Osteocyte (in vitro differentiated cells): ENCODE data around the gene CISD3. TPM values are rescaled to one million over a fixed set of nuclear protein-coding genes. Genes with fewer than 3 reads are reported as not detected.

ENCODE experiments used
- DNase-seq: peaks from one replicate; pipeline ENCODE4 v3.0.0; 2021; ENCODE audit warnings: mixed read lengths; ENCODE audit not compliant: unreplicated experiment; ENCODE audit errors: extremely low spot score
- H3K27ac Mint-ChIP-seq: one replicate; pipeline ENCODE4 v1.8.0; 2021; ENCODE audit warnings: mild to moderate bottlenecking, mixed read lengths; ENCODE audit not compliant: unreplicated experiment
- H3K27me3 Mint-ChIP-seq: one replicate; pipeline ENCODE4 v1.8.0; 2021; ENCODE audit warnings: mixed read lengths; ENCODE audit not compliant: unreplicated experiment
- H3K36me3 Mint-ChIP-seq: one replicate; pipeline ENCODE4 v1.8.0; 2021; ENCODE audit warnings: mixed read lengths; ENCODE audit not compliant: unreplicated experiment
- H3K4me1 Mint-ChIP-seq: one replicate; pipeline ENCODE4 v1.8.0; 2021; ENCODE audit warnings: mixed read lengths; ENCODE audit not compliant: unreplicated experiment
- H3K4me3 Mint-ChIP-seq: one replicate; pipeline ENCODE4 v1.8.0; 2021; ENCODE audit warnings: mild to moderate bottlenecking, moderate library complexity, mixed read lengths; ENCODE audit not compliant: unreplicated experiment
- H3K9me3 Mint-ChIP-seq: one replicate; pipeline ENCODE4 v1.8.0; 2021; ENCODE audit warnings: mixed read lengths; ENCODE audit not compliant: unreplicated experiment
- CTCF ChIP-seq: fragments of 200-600 bp; sonication (generic); IDR thresholded peaks from 2 replicates; pipeline ENCODE4 v1.5.0; 2021; ENCODE audit warnings: antibody characterized with exemption, mild to moderate bottlenecking, moderate library complexity
- total RNA-seq: library from RNA; stranded (reverse); gene quantifications from 2 replicates; pipeline ENCODE4 v1.2.1, GENCODE V29; 2021

Gene CISD3
- total RNA-seq, 1 donor from 2014 or later: 16.7 TPM

- Mint-ChIP-seq H3K27ac (no peak overlapping the region), H3K4me3 (no peak overlapping the region), H3K4me1 (peaks cover 6% of the 10 kb centered on the region), H3K36me3 (peaks cover 31% of the 10 kb centered on the region), H3K27me3 (no peaks in the 10 kb centered on the region), H3K9me3 (no peaks in the 10 kb centered on the region)
- TF ChIP-seq CTCF: no peak
- DNase-seq: no peak
Observed at GRCh38 chr17:38712593-38712992, 17.5 kb upstream of the CISD3 start.

GRCh38 chr17:38713456-38714075, 16.6 kb upstream of the CISD3 start:
- no peaks in the 10 kb centered on the region for H3K9me3 Mint-ChIP-seq
- H3K27me3 Mint-ChIP-seq: no peaks in the 10 kb centered on the region
- H3K27ac Mint-ChIP-seq: no peak overlapping the region
- peaks cover 31% of the 10 kb centered on the region for H3K36me3 Mint-ChIP-seq
- DNase-seq: no peak
- no peak for TF ChIP-seq CTCF
- no peaks in the 10 kb centered on the region for H3K4me1 Mint-ChIP-seq
- no peak overlapping the region for H3K4me3 Mint-ChIP-seq

GRCh38 chr17:38715216-38715943, 14.8 kb upstream of the CISD3 start:
- Mint-ChIP-seq H3K4me3 (no peak overlapping the region), H3K27me3 (no peaks in the 10 kb centered on the region)

GRCh38 chr17:38716368-38717005, 13.7 kb upstream of the CISD3 start:
- Mint-ChIP-seq H3K4me1 (no peaks in the 10 kb centered on the region), H3K4me3 (no peak overlapping the region), H3K27me3 (no peaks in the 10 kb centered on the region), H3K27ac (no peak overlapping the region), H3K9me3 (no peaks in the 10 kb centered on the region), H3K36me3 (peaks cover 22% of the 10 kb centered on the region)
- no peak for TF ChIP-seq CTCF
- DNase-seq: no peak

More at GRCh38 chr17:38715216-38715943, 14.8 kb upstream of the CISD3 start:
- Mint-ChIP-seq H3K36me3 (peaks cover 23% of the 10 kb centered on the region), H3K27ac (peak overlapping the region; percentile 40), H3K9me3 (no peaks in the 10 kb centered on the region), H3K4me1 (no peaks in the 10 kb centered on the region)
- no peak for DNase-seq
- no peak for TF ChIP-seq CTCF

GRCh38 chr17:38717139-38717745, 12.9 kb upstream of the CISD3 start:
- no peaks in the 10 kb centered on the region for H3K27me3 Mint-ChIP-seq
- H3K27ac Mint-ChIP-seq: no peak overlapping the region
- H3K36me3 Mint-ChIP-seq: peaks cover 20% of the 10 kb centered on the region
- no peak for DNase-seq
- no peaks in the 10 kb centered on the region for H3K4me1 Mint-ChIP-seq
- no peak overlapping the region for H3K4me3 Mint-ChIP-seq
- TF ChIP-seq CTCF: no peak
- H3K9me3 Mint-ChIP-seq: no peaks in the 10 kb centered on the region
